Measurements from ENCODE around the gene PTH1R.

DNA sequence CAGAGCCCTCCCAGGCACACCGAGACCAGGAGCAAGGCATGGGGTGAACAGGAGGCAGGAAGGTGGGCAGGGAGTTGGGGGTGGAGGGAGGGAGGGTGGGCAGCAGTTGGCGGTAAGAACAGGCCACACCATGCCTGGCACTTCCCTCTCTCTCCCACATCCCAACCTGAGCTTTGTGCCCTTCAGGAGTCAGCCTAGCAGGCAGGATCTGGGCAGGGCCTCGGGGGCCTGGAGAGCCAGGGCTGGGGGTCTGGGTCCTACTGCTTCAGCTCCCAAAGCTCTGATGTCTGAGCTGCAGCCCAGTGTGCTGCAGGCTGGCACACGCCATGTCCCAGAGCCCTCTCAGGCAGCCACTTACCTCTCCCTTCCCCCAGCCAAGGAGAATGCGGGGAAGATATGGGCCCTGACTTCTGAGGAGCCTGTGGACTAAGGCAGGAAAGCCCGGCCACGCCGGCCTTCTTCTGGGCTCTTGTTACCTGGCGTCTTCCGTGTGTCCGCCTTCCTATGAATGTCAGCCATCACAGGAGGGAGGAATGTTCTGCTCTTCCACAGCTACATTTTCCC lies 11.4 kb upstream of the PTH1R start:
- TF ChIP-seq POLR2A (IDR thresholded peaks at IDR 0.05; ENCODE audit: low read depth) (no peak), POLR2AphosphoS5 (IDR thresholded peaks at IDR 0.05) (no peak), CTCF (IDR thresholded peaks at IDR 0.05) (no peak), EP300 (IDR thresholded peaks at IDR 0.05) (no peak)

Data from esophagus muscularis mucosa (tissue), 4 donors.